T-helper 2 cell treated with Interferon-gamma antibody and Interleukin-4, amounts not matched to agents 5 μg/mL and 100 μg/mL, for 36 hours (primary cell): ENCODE results near the gene RCBTB1.
"Not testable (repeated sequence)": the region's sequence is repeated elsewhere in the genome, so short reads cannot be mapped to it uniquely, and the experiment has no call there.

ENCODE experiments used
- DNase-seq: peaks from one replicate; pipeline ENCODE4 v3.0.0; 2021; ENCODE audit warnings: low spot score
- H3K27ac Mint-ChIP-seq: one replicate; pipeline ENCODE4 v1.8.0; 2021; ENCODE audit warnings: mild to moderate bottlenecking, mixed read lengths
- H3K27me3 Mint-ChIP-seq: one replicate; pipeline ENCODE4 v1.8.0; 2021; ENCODE audit warnings: low read depth, mixed read lengths
- H3K36me3 Mint-ChIP-seq: one replicate; pipeline ENCODE4 v1.8.0; 2021; ENCODE audit warnings: low read depth, mixed read lengths
- H3K4me1 Mint-ChIP-seq: one replicate; pipeline ENCODE4 v1.8.0; 2021; ENCODE audit warnings: low read depth, mixed read lengths
- H3K4me3 Mint-ChIP-seq: one replicate; pipeline ENCODE4 v1.8.0; 2022; ENCODE audit warnings: mild to moderate bottlenecking, moderate library complexity, mixed read lengths
- H3K9me3 Mint-ChIP-seq: one replicate; pipeline ENCODE4 v1.8.0; 2021; ENCODE audit warnings: mixed read lengths

Gene RCBTB1

GRCh38 chr13:49587311-49587847 lies 2.0 kb upstream of the RCBTB1 start:
- H3K27me3 Mint-ChIP-seq, result peaks cover 2% of the 10 kb centered on the region
- H3K9me3 Mint-ChIP-seq, result no peaks in the 10 kb centered on the region
- peaks cover 21% of the 10 kb centered on the region for H3K4me1 Mint-ChIP-seq
- DNase-seq, result no peak
- no peaks in the 10 kb centered on the region for H3K36me3 Mint-ChIP-seq
- H3K4me3 Mint-ChIP-seq, result no peak overlapping the region
- H3K27ac Mint-ChIP-seq, result no peak overlapping the region

GRCh38 chr13:49586717-49587116 lies 1.4 kb upstream of the RCBTB1 start:
- Mint-ChIP-seq H3K27me3 (peaks cover 2% of the 10 kb centered on the region), H3K9me3 (no peaks in the 10 kb centered on the region), H3K27ac (peak overlapping the region; percentile 50), H3K4me1 (peaks cover 21% of the 10 kb centered on the region), H3K36me3 (no peaks in the 10 kb centered on the region), H3K4me3 (peak overlapping the region; percentile 83)
- no peak for DNase-seq

GRCh38 chr13:49584771-49585182 lies 581 bp downstream of the RCBTB1 start:
- no peaks in the 10 kb centered on the region for H3K9me3 Mint-ChIP-seq

DNA sequence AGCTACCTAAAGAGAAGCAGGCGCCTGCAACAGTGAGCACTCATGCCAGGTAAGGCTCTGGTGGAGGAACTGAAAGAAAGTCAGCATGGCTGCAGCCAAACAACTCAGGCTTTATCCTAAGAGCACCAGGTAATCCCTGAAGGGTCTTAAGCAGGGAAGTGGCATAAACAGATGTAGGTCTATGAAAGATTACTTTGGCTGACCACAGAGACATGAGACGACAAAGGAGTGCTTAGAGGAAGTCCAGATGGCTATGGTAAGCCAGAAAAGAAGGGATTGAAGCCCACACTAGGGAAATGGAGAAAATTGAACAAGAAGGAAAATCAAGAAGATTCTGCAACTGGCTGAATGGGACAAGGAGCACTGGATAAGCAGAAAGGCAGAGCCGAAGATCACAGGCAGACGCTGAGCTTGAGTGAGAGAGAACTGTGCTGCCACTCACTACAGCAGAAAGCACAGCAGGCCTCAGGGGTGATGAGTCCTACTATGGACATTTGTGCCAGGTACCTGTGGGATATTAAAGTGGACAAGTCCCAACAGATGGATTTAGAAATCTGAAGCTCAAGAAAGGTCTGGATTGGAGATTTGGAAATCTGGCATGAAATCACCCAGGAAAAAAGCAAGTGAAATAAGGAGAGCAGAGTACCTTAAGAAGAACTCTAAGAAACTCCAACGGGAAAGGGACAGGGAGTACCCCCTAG lies 4.2 kb downstream of the RCBTB1 start:
- H3K27me3 Mint-ChIP-seq, result no peaks in the 10 kb centered on the region
- H3K4me1 Mint-ChIP-seq, result peaks cover 15% of the 10 kb centered on the region
- no peak overlapping the region for H3K27ac Mint-ChIP-seq
- H3K9me3 Mint-ChIP-seq, result no peaks in the 10 kb centered on the region
- no peak for DNase-seq
- H3K4me3 Mint-ChIP-seq, result no peak overlapping the region
- H3K36me3 Mint-ChIP-seq, result peaks cover 3% of the 10 kb centered on the region

More at GRCh38 chr13:49584771-49585182, 581 bp downstream of the RCBTB1 start:
- Mint-ChIP-seq H3K4me3 (peak overlapping the region; percentile 89), H3K36me3 (peaks cover 2% of the 10 kb centered on the region), H3K27me3 (peaks cover 2% of the 10 kb centered on the region), H3K4me1 (peaks cover 21% of the 10 kb centered on the region), H3K27ac (peak overlapping the region; percentile 81)
- DNase-seq, result no peak

- Mint-ChIP-seq H3K27ac (no peak overlapping the region), H3K4me3 (no peak overlapping the region), H3K27me3 (no peaks in the 10 kb centered on the region), H3K9me3 (no peaks in the 10 kb centered on the region), H3K4me1 (peaks cover 8% of the 10 kb centered on the region), H3K36me3 (peaks cover 6% of the 10 kb centered on the region)
- no peak for DNase-seq
These were observed 5.9 kb downstream of the RCBTB1 start for GRCh38 chr13:49579501-49579900.

DNA sequence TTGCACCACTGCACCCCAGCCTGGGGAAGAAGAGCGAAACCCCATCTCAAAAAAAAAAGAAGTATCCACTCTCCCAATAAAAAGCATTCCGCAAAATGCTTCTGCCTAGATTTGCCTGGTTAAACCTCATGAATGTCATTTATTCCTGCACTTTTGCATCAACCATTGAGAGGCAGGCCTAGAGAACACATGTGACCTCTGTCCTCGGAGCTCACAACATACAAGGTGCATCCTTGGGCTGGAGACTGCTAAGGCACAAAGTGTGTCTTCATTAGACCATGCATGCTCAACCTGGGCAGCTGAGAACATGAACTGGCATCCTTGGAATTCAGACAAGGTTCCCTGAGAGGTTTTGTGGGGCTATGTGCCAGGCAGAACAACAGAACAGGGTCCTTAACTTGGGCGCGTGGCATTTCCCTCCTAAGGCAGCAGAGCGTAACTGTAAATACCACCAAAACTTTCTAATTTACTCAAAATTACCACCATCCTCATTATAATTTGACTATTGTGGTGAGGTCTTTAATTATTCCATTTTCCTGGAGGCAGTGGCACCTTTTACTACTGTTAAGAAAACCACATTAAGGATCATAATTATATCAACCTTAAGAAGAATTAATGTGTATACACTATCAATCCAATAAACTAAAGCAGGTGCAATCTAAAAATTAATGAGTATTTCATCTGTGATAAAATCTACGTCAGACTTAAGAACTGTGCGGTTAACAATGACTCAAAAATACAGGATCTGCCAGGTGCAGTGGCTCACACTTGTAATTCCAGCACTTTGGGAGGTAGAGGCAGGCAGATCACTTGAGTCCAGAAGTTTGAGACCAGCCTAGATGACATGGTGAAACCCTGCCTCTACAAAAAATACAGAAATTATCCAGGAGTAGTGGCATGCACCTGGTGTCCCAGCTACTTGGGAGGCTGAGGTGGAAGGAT lies 13.8 kb downstream of the RCBTB1 start:
- no peak for DNase-seq

DNA sequence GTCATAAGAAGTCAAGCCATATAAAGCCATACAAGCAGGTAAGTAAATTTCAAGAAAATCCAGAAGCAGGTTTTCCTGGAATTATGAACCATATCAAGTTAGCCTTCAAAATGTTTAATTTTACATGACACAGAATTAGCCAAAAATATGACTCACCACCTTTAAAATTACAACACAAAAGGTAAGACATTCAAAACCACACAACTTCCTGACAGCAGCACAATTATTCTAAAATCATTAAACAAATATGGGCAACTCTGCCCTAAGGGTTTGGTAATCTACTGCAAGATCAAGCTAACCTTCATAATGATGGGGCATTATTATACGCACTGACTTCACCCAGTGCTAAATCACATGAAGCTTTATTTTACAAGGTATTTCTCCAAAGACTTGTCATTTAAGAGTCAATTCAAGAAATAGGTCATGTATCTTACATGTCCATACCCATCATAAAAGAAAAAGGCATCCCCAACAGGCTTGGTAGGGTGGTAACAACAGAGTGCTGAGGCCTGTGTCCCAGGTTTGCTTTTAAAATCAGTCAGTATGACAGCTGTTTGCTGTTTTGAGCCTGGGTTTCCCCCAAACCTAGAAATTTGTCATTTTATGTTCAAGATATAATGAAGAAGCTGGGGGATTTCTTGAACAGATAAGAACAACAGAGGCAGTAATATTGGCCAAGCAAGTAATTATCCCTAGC lies 15.2 kb downstream of the RCBTB1 start:
- DNase-seq, result no peak
- Mint-ChIP-seq H3K4me3 (no peak overlapping the region), H3K27me3 (no peaks in the 10 kb centered on the region), H3K36me3 (peaks cover 6% of the 10 kb centered on the region), H3K9me3 (no peaks in the 10 kb centered on the region), H3K4me1 (peaks cover 12% of the 10 kb centered on the region), H3K27ac (peak overlapping the region; percentile 72)

More for the DNA sequence above, 13.8 kb downstream of the RCBTB1 start:
- Mint-ChIP-seq H3K27me3 (no peaks in the 10 kb centered on the region), H3K9me3 (no peaks in the 10 kb centered on the region), H3K4me1 (peaks cover 12% of the 10 kb centered on the region), H3K4me3 (no peak overlapping the region), H3K36me3 (peaks cover 4% of the 10 kb centered on the region), H3K27ac (no peak overlapping the region)

DNA sequence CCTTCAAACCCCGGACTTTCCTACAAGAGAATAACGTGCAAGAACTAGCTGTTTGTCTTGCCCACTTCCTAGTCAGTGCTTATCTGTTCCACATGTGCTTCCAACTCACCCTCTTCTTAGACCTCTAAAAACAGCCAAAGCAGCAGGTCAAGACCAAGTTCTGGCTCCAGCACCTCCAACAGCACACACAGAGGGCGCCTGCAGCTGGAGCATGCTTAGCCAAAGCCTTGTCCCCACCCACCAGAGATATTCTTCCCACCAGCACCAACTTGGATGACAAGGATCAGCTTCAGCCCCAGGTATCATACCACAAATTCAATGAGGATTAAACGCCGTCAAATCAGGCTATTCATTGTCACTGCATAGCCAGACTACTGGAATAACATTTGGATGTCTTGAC lies 17.9 kb downstream of the RCBTB1 start:
- Mint-ChIP-seq H3K4me3 (no peak overlapping the region), H3K9me3 (no peaks in the 10 kb centered on the region), H3K36me3 (peaks cover 10% of the 10 kb centered on the region), H3K27me3 (no peaks in the 10 kb centered on the region), H3K27ac (no peak overlapping the region), H3K4me1 (peaks cover 12% of the 10 kb centered on the region)
- no peak for DNase-seq

GRCh38 chr13:49566461-49566860 lies 18.9 kb downstream of the RCBTB1 start:
- no peak for DNase-seq
- H3K27ac Mint-ChIP-seq, result no peak overlapping the region
- H3K27me3 Mint-ChIP-seq, result no peaks in the 10 kb centered on the region
- H3K36me3 Mint-ChIP-seq, result peaks cover 10% of the 10 kb centered on the region
- H3K4me3 Mint-ChIP-seq, result no peak overlapping the region
- H3K4me1 Mint-ChIP-seq, result peaks cover 12% of the 10 kb centered on the region
- H3K9me3 Mint-ChIP-seq, result no peaks in the 10 kb centered on the region

DNA sequence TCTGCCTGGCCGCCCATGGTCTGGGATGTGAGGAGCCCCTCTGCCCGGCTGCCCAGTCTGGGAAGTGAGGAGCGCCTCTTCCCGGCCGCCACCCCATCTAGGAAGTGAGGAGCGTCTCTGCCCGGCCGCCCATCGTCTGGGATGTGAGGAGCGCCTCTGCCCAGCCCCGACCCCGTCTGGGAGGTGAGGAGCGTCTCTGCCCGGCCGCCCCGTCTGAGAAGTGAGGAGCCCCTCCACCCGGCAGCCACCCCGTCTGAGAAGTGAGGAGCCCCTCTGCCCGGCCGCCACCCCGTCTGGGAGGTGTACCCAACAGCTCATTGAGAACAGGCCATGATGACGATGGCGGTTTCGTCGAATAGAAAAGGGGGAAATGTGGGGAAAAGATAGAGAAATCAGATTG lies 19.9 kb downstream of the RCBTB1 start:
- H3K36me3 Mint-ChIP-seq, result peaks cover 17% of the 10 kb centered on the region
- not testable (repeated sequence) for H3K9me3 Mint-ChIP-seq, H3K27ac Mint-ChIP-seq, H3K4me1 Mint-ChIP-seq, DNase-seq, H3K4me3 Mint-ChIP-seq, H3K27me3 Mint-ChIP-seq

- Mint-ChIP-seq H3K9me3 (no peaks in the 10 kb centered on the region), H3K36me3 (peaks cover 31% of the 10 kb centered on the region), H3K4me1 (peaks cover 4% of the 10 kb centered on the region), H3K27ac (no peak overlapping the region), H3K4me3 (no peak overlapping the region), H3K27me3 (no peaks in the 10 kb centered on the region)
- no peak for DNase-seq
These were observed 21.8 kb downstream of the RCBTB1 start for GRCh38 chr13:49563516-49563915.

DNA sequence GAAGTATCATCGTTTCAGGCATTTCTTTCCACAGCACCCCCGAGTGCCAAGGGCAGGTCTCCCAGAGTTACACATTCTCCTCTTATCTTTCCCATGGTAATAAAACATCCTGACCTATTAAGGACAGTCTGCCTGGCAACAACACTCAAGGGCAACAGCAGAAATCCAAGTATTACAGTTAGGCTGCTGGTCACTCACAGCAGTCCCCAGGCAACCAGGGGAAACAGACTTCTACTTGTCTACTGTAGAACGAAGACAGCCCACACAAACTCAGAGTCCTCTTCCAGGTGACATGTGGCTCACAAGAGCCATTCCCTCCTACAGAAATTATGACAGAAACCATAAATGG lies 24.3 kb downstream of the RCBTB1 start:
- Mint-ChIP-seq H3K4me3 (no peak overlapping the region), H3K36me3 (peaks cover 35% of the 10 kb centered on the region), H3K4me1 (peaks cover 6% of the 10 kb centered on the region), H3K9me3 (no peaks in the 10 kb centered on the region), H3K27ac (no peak overlapping the region), H3K27me3 (no peaks in the 10 kb centered on the region)
- DNase-seq, result no peak

DNA sequence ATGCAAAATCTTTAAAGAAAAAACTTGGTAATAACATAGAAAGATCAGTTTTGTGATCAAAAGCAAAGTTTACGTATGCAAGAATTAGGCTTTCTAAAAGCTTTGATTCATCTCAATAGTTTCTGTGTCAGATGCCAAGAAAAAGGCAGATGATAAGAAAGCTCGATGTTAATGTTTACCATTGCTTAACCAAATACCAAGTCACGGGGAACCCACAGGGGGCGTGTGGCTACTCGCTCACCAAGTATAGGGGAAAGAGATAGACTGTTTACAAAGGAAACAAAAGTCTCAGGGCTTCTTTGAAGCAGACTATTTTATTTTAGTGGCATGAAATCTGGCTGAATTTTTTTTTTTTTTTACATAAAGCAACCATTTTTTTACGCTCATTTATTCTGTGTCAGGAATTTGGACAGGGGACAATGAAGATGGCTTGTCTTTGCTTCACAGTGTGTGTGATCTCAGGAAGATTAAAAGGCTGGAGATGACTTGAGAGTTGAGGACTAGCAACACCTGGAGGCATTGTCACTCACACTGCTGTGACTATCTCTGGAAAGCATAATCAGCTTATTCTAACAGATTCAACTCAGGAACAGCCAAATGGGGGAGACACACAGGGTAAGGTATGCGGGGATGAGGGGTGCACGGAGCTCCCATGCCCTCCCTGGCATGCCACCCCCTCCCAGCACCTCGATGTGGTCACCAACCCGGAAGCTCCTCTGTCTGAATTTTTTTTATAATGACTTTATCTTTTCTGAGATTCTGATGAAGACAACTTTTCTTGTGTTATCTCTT lies 24.9 kb downstream of the RCBTB1 start:
- no peak overlapping the region for H3K27ac Mint-ChIP-seq
- no peaks in the 10 kb centered on the region for H3K9me3 Mint-ChIP-seq
- peaks cover 35% of the 10 kb centered on the region for H3K36me3 Mint-ChIP-seq
- no peak overlapping the region for H3K4me3 Mint-ChIP-seq
- peaks cover 6% of the 10 kb centered on the region for H3K4me1 Mint-ChIP-seq
- no peaks in the 10 kb centered on the region for H3K27me3 Mint-ChIP-seq
- DNase-seq, result no peak
